C4-2B (cell line): Measurements from ENCODE around the gene AHNAK.

Source experiments
- ZFX ChIP-seq: fragments of 450-650 bp; IDR thresholded peaks from 2 replicates; pipeline ENCODE4 v1.6.1; 2017
- TF ChIP-seq, protein P1 (sequence below): fragments of 450-650 bp; conservative IDR thresholded peaks from 2 replicates; pipeline ENCODE4 v1.5.1; 2017; ENCODE audit warnings: mild to moderate bottlenecking

DNA sequence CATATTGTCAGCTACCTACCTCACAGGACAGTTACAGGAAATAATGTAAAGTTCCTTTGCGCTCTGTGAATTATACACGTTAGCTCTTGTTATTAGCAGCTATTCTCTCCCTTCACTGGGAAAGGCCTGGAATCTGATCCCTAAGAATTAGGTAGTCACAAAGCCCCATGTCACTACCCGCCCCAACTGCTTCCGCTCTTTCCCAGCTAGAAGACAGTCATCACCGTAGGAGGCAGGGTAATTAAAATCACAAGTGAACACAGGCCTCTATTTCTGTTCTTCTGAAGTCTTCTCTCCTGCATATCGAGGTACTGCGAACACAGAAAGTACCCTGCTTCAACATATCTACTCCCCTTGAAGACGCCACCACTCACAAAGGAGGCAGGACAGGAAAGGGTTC, 12.6 kb upstream of the AHNAK start:
- TF ChIP-seq, protein P1, sequence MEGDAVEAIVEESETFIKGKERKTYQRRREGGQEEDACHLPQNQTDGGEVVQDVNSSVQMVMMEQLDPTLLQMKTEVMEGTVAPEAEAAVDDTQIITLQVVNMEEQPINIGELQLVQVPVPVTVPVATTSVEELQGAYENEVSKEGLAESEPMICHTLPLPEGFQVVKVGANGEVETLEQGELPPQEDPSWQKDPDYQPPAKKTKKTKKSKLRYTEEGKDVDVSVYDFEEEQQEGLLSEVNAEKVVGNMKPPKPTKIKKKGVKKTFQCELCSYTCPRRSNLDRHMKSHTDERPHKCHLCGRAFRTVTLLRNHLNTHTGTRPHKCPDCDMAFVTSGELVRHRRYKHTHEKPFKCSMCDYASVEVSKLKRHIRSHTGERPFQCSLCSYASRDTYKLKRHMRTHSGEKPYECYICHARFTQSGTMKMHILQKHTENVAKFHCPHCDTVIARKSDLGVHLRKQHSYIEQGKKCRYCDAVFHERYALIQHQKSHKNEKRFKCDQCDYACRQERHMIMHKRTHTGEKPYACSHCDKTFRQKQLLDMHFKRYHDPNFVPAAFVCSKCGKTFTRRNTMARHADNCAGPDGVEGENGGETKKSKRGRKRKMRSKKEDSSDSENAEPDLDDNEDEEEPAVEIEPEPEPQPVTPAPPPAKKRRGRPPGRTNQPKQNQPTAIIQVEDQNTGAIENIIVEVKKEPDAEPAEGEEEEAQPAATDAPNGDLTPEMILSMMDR: no peak
- no peak for TF ChIP-seq ZFX
